AG08395 (cell line): ENCODE data around the gene MAN1A1.
A peak's percentile ranks its signal among the peaks of the same experiment; 100 is the strongest.

Experiments used
- DNase-seq: peaks from one replicate; pipeline ENCODE4 v3.0.0; 2012; ENCODE audit warnings: mixed read lengths, low spot score

MAN1A1 gene

GRCh38 chr6:119346450-119346849, 3.1 kb downstream of the MAN1A1 start:
- peak; percentile 11 for DNase-seq

GRCh38 chr6:119345114-119345513, 4.4 kb downstream of the MAN1A1 start:
- no peak for DNase-seq

GRCh38 chr6:119344306-119344705, 5.3 kb downstream of the MAN1A1 start:
- no peak for DNase-seq

- no peak for DNase-seq
These were observed 5.9 kb downstream of the MAN1A1 start for GRCh38 chr6:119343573-119344146.

GRCh38 chr6:119343167-119343566, 6.4 kb downstream of the MAN1A1 start:
- no peak for DNase-seq

GRCh38 chr6:119342430-119342829, 7.1 kb downstream of the MAN1A1 start:
- no peak for DNase-seq

GRCh38 chr6:119340796-119341487, 8.6 kb downstream of the MAN1A1 start:
- no peak for DNase-seq

GRCh38 chr6:119339941-119340456, 9.6 kb downstream of the MAN1A1 start:
- DNase-seq, result no peak

GRCh38 chr6:119337762-119338161, 11.8 kb downstream of the MAN1A1 start:
- DNase-seq, result no peak

- no peak for DNase-seq
These were observed 12.3 kb downstream of the MAN1A1 start for GRCh38 chr6:119337252-119337651.

GRCh38 chr6:119334535-119335264, 14.9 kb downstream of the MAN1A1 start:
- DNase-seq, result no peak

GRCh38 chr6:119333707-119334295, 15.8 kb downstream of the MAN1A1 start:
- no peak for DNase-seq

- no peak for DNase-seq
These were observed 16.4 kb downstream of the MAN1A1 start for GRCh38 chr6:119333063-119333609.

GRCh38 chr6:119331663-119332286, 17.8 kb downstream of the MAN1A1 start:
- no peak for DNase-seq

- no peak for DNase-seq
These were observed 18.9 kb downstream of the MAN1A1 start for GRCh38 chr6:119330520-119331113.

- no peak for DNase-seq
These were observed 19.8 kb downstream of the MAN1A1 start for GRCh38 chr6:119329794-119330180.

- no peak for DNase-seq
These were observed 20.4 kb downstream of the MAN1A1 start for GRCh38 chr6:119328892-119329793.

GRCh38 chr6:119328254-119328653, 21.3 kb downstream of the MAN1A1 start:
- DNase-seq, result no peak

GRCh38 chr6:119327810-119328209, 21.8 kb downstream of the MAN1A1 start:
- no peak for DNase-seq

- DNase-seq, result no peak
These were observed 23.1 kb downstream of the MAN1A1 start for GRCh38 chr6:119326291-119327005.
